ENCODE measurements around the gene WNT3A.

WNT3A gene

DNA sequence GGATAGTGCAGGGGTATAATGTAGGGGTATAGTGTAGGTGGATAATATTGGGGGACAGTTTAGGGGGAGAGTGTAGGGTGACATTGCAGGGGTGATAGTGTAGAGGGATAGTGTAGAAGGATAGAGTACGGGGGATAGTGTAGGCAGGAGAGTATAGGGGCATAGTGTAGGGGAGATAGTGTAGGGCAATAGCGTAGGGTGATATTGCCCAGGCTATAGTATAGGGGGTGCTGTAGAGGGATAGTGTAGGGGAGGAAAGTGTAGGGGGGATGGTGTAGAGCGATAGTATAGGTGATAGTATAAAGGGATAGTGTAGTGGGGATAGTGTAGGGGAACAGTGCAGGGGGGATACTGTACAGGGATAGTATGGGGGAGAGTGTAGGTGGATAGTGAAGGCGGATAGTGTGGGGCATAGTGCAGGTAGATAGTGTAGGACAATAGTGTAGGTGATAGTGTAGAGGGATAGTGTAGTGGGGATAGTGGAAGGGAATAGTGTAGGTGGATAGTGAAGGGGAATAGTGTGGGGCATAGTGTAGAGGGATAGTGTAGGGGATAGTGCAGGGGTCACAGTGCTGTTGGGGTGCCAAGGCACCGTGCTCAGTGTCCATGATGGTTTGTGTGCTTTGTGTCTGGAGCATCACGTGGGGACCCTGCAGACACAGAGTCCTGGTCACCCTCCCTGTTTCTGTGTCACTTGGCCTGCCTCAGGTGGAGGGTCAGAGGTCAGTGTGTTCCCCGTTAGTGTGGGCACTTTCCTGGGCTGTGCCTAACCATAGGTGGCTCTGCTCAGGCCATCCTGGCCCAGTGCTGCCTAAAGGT, 65.2 kb downstream of the WNT3A start:
- H3K4me3 ChIP-seq (replicated peaks in 1 of 2; ENCODE audit: low read depth in 2 of 2, low read length in 2 of 2), result no peak overlapping the region
- TF ChIP-seq, protein P1, sequence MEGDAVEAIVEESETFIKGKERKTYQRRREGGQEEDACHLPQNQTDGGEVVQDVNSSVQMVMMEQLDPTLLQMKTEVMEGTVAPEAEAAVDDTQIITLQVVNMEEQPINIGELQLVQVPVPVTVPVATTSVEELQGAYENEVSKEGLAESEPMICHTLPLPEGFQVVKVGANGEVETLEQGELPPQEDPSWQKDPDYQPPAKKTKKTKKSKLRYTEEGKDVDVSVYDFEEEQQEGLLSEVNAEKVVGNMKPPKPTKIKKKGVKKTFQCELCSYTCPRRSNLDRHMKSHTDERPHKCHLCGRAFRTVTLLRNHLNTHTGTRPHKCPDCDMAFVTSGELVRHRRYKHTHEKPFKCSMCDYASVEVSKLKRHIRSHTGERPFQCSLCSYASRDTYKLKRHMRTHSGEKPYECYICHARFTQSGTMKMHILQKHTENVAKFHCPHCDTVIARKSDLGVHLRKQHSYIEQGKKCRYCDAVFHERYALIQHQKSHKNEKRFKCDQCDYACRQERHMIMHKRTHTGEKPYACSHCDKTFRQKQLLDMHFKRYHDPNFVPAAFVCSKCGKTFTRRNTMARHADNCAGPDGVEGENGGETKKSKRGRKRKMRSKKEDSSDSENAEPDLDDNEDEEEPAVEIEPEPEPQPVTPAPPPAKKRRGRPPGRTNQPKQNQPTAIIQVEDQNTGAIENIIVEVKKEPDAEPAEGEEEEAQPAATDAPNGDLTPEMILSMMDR (IDR thresholded peaks at IDR 0.05; ENCODE audit: low read depth, low read length), result no peak
- no peak for DNase-seq (ENCODE audit: low read depth in 2 of 2)

DNA sequence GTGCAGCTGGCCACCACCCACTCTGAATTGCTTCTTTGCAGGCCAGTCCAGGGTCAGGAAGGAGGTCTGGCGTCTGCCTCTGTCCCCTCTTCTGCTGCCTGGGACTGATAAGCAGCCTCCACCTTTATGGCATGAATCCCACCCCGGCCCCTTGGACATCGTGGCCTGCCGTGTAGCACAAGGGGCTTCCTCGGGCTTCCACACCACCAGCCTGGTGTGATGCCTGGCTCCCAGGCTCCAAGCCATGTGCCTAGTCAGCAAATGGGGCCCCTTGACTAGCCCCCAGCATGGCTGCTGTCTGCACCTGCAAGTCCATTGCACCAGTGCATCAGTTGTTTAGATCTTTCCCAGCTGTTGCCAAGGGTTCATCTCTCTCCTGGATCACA, 65.9 kb downstream of the WNT3A start:
- TF ChIP-seq, protein P1 (IDR thresholded peaks at IDR 0.05; ENCODE audit: low read depth, low read length), result no peak

DNA sequence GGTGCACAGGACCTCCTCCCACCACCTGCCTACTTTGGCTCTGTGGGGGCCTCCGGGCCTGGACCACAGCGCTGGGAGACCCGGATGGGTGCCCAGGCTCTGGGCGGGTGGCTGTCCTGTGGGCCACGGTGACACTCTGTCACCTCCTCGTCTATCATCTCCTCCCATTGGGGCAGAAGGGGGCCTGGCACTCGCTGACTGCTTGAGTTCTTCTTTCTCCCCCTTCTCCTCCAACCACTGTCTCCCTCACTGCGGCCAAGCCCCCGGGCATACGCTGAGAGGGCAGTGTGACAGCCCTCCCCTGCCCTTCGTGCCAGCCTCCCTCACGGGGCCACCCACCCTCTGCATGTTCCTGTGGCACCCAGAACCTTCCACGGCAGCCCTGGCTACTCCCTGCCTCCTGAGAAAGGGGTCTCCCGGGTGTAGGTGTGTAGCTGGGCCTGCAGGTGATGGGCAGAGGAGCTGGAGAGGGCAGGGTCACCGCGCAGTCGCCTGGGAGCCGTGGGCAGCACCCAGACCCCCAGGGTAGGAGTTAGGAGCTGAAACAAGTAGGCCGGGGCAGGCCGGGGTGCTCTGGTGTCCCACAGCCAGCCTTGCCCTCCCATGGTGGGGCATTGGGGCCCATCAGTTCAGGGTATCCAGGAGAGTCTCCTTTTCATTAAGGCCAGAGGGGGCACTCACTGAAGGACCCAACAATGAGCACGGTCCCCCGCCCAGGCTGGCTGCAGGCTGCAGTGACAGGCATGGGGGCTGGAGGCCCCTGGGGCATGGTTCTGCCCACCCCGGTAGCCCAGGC, 66.5 kb downstream of the WNT3A start:
- TF ChIP-seq, protein P1 (IDR thresholded peaks at IDR 0.05; ENCODE audit: low read depth, low read length), result no peak
- DNase-seq (ENCODE audit: low read depth in 2 of 2), result no peak
- no peak overlapping the region for H3K4me3 ChIP-seq (replicated peaks in 1 of 2; ENCODE audit: low read depth in 2 of 2, low read length in 2 of 2)

More for the DNA sequence above, 65.9 kb downstream of the WNT3A start:
- no peak overlapping the region for H3K4me3 ChIP-seq (replicated peaks in 1 of 2; ENCODE audit: low read depth in 2 of 2, low read length in 2 of 2)
- no peak for DNase-seq (ENCODE audit: low read depth in 2 of 2)

DNA sequence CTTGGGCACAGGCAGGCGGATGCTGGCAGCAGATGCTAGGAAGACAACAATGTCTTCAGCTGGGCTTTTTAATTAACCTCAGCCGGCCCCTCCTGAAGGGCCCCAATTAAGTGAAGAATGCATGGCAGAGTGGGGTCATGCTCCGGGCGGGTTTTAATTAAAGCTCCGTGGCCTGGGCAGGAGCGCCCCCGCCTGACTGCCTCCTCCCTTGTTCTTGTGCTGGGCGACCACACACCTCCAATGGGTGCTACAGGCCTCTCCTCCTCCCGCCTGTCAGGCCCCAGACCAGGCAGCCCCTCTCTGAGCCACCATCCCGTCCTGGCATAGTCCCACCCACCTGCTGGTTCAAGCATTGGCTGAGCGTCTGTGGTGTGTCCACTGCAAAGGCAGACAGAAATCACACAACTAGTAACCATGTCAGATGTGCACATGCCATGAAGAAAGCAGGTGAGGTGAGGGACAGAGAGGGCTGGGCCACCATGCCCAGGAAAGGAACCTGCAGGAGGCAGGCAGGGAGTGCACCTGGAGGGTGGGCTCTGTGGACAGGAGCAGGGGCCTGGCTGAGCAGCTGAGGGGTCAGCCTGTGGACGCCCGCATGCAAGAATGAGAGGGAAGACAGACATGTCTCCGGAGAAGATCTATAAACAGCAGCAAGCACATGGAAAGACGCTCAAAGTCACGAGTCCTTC, 67.2 kb downstream of the WNT3A start:
- no peak overlapping the region for H3K4me3 ChIP-seq (replicated peaks in 1 of 2; ENCODE audit: low read depth in 2 of 2, low read length in 2 of 2)
- DNase-seq (ENCODE audit: low read depth in 2 of 2), result peak; percentile 18 to 27
- TF ChIP-seq, protein P1 (IDR thresholded peaks at IDR 0.05; ENCODE audit: low read depth, low read length), result peak; percentile 37

DNA sequence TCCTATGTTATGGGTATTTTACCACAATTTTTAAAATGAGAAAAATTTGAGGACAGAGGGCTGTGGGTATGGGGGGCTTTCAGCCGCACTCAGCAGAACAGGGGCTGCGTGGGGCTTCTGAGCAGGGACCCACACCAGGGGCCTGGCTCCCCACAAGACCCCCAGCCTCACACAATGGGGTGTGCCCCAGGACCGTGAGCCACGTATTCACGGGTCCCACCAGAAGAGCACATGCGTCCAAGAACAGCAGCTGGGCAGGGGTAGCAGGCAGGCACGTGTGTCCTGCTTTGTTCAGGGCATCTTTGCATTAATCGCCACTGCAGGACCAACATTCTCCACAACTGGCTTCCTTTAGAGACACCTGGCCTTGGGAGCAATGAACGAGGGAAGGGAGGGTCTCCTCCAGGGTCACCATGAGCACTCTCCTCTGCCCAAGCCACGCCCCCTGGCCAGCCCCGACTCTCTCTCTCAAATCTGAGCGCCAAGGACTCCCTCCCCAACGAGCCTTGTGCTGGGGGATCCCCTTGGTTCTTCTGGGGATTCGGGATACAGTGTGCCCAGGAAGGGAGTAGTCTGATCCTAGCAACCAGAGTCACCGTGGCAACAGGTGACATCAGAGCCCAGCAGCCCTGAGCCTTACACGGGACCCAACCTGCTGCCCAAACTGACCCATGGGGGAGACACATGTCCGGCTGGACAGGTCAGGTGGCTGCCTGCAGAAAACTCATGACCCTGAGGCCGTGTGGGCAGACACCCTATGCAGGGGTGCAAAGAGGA, 68.3 kb downstream of the WNT3A start:
- no peak overlapping the region for H3K4me3 ChIP-seq (replicated peaks in 1 of 2; ENCODE audit: low read depth in 2 of 2, low read length in 2 of 2)
- TF ChIP-seq, protein P1 (IDR thresholded peaks at IDR 0.05; ENCODE audit: low read depth, low read length), result no peak
- DNase-seq (ENCODE audit: low read depth in 2 of 2), result no peak

DNA sequence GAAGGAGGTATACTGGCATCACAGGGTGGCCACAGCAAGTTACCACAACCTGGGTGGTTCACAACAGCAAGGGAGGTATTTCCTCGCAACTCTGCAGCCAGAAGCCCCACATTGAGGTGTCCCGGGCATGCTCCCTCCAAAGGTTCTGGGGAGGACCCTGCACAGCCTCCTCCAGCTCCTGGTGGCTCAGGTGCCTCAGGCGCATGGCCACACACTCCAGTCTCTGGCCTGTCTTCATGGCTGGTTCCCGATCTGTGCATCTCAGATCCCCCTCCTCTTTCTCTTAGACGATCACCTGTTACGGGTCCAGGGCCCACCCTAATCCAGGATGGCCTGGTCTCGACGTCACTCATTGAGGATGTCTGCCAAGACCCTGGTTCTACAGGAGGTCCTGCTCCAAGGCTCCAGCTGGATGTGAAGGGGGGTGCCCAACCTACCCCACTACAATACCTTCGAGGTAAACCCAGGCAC, 69.0 kb downstream of the WNT3A start:
- TF ChIP-seq, protein P1 (IDR thresholded peaks at IDR 0.05; ENCODE audit: low read depth, low read length), result no peak
- no peak overlapping the region for H3K4me3 ChIP-seq (replicated peaks in 1 of 2; ENCODE audit: low read depth in 2 of 2, low read length in 2 of 2)
- no peak for DNase-seq (ENCODE audit: low read depth in 2 of 2)
